ENCODE data around the gene SETD6. TPM values are rescaled to one million over a fixed set of nuclear protein-coding genes. Genes with fewer than 3 reads are reported as not detected.

The SETD6 gene
- total RNA-seq, 4 donors from 2014 or later: 15.5 to 19.8 (median 17.5) TPM

GRCh38 chr16:58543685-58544084, 28.4 kb downstream of the SETD6 start:
- TF ChIP-seq EP300 (IDR thresholded peaks at IDR 0.05): no peak
- TF ChIP-seq POLR2A (IDR thresholded peaks at IDR 0.05): no peak
- TF ChIP-seq POLR2AphosphoS5 (IDR thresholded peaks at IDR 0.05): no peak
- TF ChIP-seq CTCF (IDR thresholded peaks at IDR 0.05): no peak
- no peak for ATAC-seq
- Histone ChIP-seq H3K9me3 (no peaks in the 10 kb centered on the region), H3K4me3 (no peak overlapping the region), H3K36me3 (peaks cover 33 to 97% of the 10 kb centered on the region in 2 donors), H3K4me1 (peaks cover 0 to 16% (median 4%) of the 10 kb centered on the region in 3 donors), H3K27me3 (no peaks in the 10 kb centered on the region), H3K27ac (no peak overlapping the region)
- 86 to 98% methylated on average over 7 to 8 of the region's 8 CpGs for WGBS, 2 donors (ENCODE audit: low coverage in 1 of 2)

- Histone ChIP-seq H3K27ac (peak overlapping the region; percentile 23 to 48 (median 32)), H3K9me3 (no peaks in the 10 kb centered on the region), H3K36me3 (peaks cover 24 to 94% of the 10 kb centered on the region in 2 donors), H3K4me3 (no peak overlapping the region), H3K4me1 (peaks cover 0 to 44% (median 4%) of the 10 kb centered on the region in 3 donors), H3K27me3 (no peaks in the 10 kb centered on the region)
- 44% methylated on average over 2 of the region's 2 CpGs; no CpG with 5 or more reads in 1 of the 2 donors for WGBS, 2 donors (ENCODE audit: low coverage in 1 of 2)
- no peak for ATAC-seq
- TF ChIP-seq CTCF (IDR thresholded peaks at IDR 0.05) (no peak), EP300 (IDR thresholded peaks at IDR 0.05) (no peak), POLR2A (IDR thresholded peaks at IDR 0.05) (no peak), POLR2AphosphoS5 (IDR thresholded peaks at IDR 0.05) (no peak)
Measured at GRCh38 chr16:58548378-58548777, 33.1 kb downstream of the SETD6 start.

DNA sequence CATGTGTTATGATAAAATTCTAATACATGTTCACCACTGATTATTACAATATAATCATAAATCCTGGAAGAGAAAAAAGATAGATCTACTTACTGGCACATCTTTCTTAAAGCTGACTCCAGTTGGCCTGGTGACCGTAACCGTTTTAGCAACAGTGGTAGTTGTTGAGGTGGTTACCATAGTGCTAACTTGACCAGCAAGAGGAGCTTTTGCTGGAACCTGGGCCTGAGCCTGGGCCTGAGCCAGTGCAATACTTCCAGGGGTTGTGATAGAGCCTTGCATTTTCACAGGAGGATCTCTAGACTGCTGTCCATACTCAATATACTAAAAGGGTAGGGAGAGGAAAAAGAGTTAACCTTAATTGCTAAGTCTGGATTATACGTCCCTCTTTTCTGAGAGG, 36.2 kb downstream of the SETD6 start:
- H3K4me1 ChIP-seq: peaks cover 0 to 44% (median 4%) of the 10 kb centered on the region in 3 donors
- 22 to 29% methylated on average over 3 of the region's 3 CpGs for WGBS, 2 donors (ENCODE audit: low coverage in 1 of 2)
- no peaks in the 10 kb centered on the region for H3K9me3 ChIP-seq
- ATAC-seq: no peak
- no peak for TF ChIP-seq CTCF (IDR thresholded peaks at IDR 0.05)
- TF ChIP-seq POLR2A (IDR thresholded peaks at IDR 0.05): no peak
- TF ChIP-seq POLR2AphosphoS5 (IDR thresholded peaks at IDR 0.05): no peak
- TF ChIP-seq EP300 (IDR thresholded peaks at IDR 0.05): no peak
- no peak overlapping the region for H3K4me3 ChIP-seq
- H3K36me3 ChIP-seq: peaks cover 11 to 94% of the 10 kb centered on the region in 2 donors
- peak overlapping the region in 3 of 4 donors; percentile 18 to 47 (median 30) for H3K27ac ChIP-seq
- H3K27me3 ChIP-seq: no peaks in the 10 kb centered on the region

DNA sequence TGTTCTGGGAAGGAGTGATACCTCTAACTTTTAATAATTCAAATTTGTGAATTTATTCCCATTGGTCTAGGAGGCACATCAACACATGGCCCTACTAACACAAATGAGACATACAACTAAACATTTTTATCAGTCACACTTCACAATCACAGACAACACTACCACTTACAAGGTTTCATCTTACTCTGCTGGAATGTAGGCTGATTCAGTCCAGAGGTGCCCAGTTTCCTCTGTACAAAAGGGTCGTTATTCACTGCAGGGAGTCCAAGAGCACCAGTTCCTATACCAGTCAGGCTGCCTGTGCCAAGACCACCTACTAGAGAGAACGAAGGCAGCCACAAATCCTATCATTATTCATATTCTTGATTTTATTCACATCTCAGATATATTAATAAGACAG, 41.4 kb downstream of the SETD6 start:
- Histone ChIP-seq H3K27me3 (no peaks in the 10 kb centered on the region), H3K4me3 (no peak overlapping the region), H3K36me3 (peaks cover 11 to 93% of the 10 kb centered on the region in 2 donors), H3K9me3 (no peaks in the 10 kb centered on the region), H3K27ac (no peak overlapping the region), H3K4me1 (peaks cover 0 to 8% (median 0%) of the 10 kb centered on the region in 3 donors)
- no peak for ATAC-seq
- 33 to 40% methylated on average over 1 to 2 of the region's 2 CpGs for WGBS, 2 donors (ENCODE audit: low coverage in 1 of 2)
- TF ChIP-seq EP300 (IDR thresholded peaks at IDR 0.05) (no peak), POLR2AphosphoS5 (IDR thresholded peaks at IDR 0.05) (no peak), POLR2A (IDR thresholded peaks at IDR 0.05) (no peak), CTCF (IDR thresholded peaks at IDR 0.05) (no peak)

- no peak for ATAC-seq
- Histone ChIP-seq H3K36me3 (peaks cover 5 to 87% of the 10 kb centered on the region in 2 donors), H3K4me3 (no peak overlapping the region), H3K27ac (no peak overlapping the region), H3K9me3 (no peaks in the 10 kb centered on the region), H3K27me3 (no peaks in the 10 kb centered on the region), H3K4me1 (no peaks in the 10 kb centered on the region)
- TF ChIP-seq CTCF (IDR thresholded peaks at IDR 0.05) (no peak), POLR2A (IDR thresholded peaks at IDR 0.05) (no peak), POLR2AphosphoS5 (IDR thresholded peaks at IDR 0.05) (no peak), EP300 (IDR thresholded peaks at IDR 0.05) (no peak)
Measured at GRCh38 chr16:58563235-58563634, 47.9 kb downstream of the SETD6 start.
